Subcutaneous abdominal adipose tissue (tissue), 5 donors: ENCODE results near the gene KASH5.

Experiments
- H3K27ac ChIP-seq: one replicate; pipeline ENCODE4 v1.7.0; 2013; ENCODE audit warnings: low read depth, mild to moderate bottlenecking, inconsistent platforms, low read length, moderate library complexity
- H3K27me3 ChIP-seq, 5 donors: one replicate each; pipeline ENCODE4 v1.7.0; 2013; ENCODE audit warnings: low read length in 5 of 5, inconsistent platforms in 1 of 5; ENCODE audit not compliant: control insufficient read depth in 5 of 5, insufficient read depth in 4 of 5
- H3K36me3 ChIP-seq, 5 donors: one replicate each; pipeline ENCODE4 v1.7.0; 2013; ENCODE audit warnings: low read length in 5 of 5; ENCODE audit not compliant: control insufficient read depth in 5 of 5, insufficient read depth in 5 of 5
- H3K4me1 ChIP-seq, 5 donors: one replicate each; pipeline ENCODE4 v1.7.0; 2013; ENCODE audit warnings: low read length in 5 of 5, mild to moderate bottlenecking in 3 of 5, moderate library complexity in 1 of 5; ENCODE audit not compliant: control insufficient read depth in 5 of 5, insufficient read depth in 5 of 5
- H3K4me3 ChIP-seq, 5 donors: one replicate each; pipeline ENCODE4 v1.7.0; 2013; ENCODE audit warnings: low read length in 5 of 5, low read depth in 1 of 5
- H3K9ac ChIP-seq, 5 donors: one replicate each; pipeline ENCODE4 v1.7.0; 2013; ENCODE audit warnings: low read length in 5 of 5, mild to moderate bottlenecking in 4 of 5, moderate library complexity in 3 of 5
- H3K9me3 ChIP-seq, 5 donors: one replicate each; pipeline ENCODE4 v1.7.0; 2013; ENCODE audit warnings: low read length in 5 of 5; ENCODE audit not compliant: control insufficient read depth in 5 of 5
- donor health status: healthy.
- donor health status: healthy.
- donor health status: healthy.
- donor health status: healthy.
- donor health status: healthy.

The KASH5 gene

DNA sequence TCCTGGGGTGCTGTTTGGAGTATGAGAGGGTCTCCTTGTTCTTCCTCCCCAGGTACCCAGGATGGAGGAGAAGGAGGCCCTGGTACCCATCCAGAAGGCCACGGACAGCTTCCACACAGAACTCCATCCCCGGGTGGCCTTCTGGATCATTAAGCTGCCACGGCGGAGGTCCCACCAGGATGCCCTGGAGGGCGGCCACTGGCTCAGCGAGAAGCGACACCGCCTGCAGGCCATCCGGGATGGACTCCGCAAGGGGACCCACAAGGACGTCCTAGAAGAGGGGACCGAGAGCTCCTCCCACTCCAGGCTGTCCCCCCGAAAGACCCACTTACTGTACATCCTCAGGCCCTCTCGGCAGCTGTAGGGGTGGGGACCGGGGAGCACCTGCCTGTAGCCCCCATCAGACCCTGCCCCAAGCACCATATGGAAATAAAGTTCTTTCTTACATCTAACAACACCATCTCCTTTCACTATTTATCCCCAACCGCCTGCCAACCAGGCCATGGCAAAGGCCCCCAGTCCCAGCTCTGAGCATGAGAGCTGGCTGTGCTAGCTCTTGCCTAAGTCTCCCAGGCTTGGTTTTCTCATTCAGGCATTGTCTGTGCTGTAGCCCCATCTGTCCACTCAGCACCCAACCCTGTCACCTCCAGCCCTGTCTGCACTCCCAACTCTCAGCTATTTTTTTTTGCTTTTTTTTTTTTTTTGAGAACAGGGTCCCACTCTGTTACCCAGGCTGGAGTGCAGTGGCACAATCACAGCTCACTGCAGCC lies 13.2 kb upstream of the KASH5 start:
- Histone ChIP-seq H3K27ac (no peak overlapping the region), H3K9me3 (peaks cover 1 to 6% (median 5%) of the 10 kb centered on the region in 5 donors), H3K4me1 (peaks cover 0 to 6% (median 0%) of the 10 kb centered on the region in 5 donors), H3K36me3 (no peaks in the 10 kb centered on the region), H3K4me3 (no peak overlapping the region), H3K27me3 (peaks cover 0 to 6% (median 2%) of the 10 kb centered on the region in 5 donors), H3K9ac (no peak overlapping the region)

DNA sequence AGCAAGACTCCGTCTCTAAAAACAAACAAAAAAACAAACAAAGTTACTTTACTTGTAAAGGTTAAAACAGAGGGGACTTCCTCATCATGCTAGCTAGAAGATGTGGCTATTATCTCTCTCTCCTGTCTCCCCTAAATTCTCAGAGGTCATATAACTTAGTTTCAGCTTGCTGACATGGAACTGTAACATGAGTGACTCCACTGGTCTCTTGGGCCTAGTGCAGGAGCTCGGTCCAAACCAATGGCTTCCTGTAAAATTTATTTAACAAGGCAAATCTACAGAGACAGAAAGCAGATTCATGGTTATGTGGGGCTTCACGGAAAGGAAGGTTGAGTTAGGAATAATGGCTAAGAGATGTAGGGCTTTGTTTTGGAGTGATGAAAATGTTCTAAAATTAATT lies 9.5 kb upstream of the KASH5 start:
- Histone ChIP-seq H3K4me1 (no peaks in the 10 kb centered on the region), H3K4me3 (no peak overlapping the region), H3K27me3 (peaks cover 0 to 6% (median 2%) of the 10 kb centered on the region in 5 donors), H3K9ac (no peak overlapping the region), H3K27ac (no peak overlapping the region), H3K9me3 (peaks cover 4 to 9% (median 7%) of the 10 kb centered on the region in 5 donors), H3K36me3 (no peaks in the 10 kb centered on the region)

- Histone ChIP-seq H3K4me3 (no peak overlapping the region), H3K9me3 (peaks cover 4 to 9% (median 7%) of the 10 kb centered on the region in 5 donors), H3K27ac (no peak overlapping the region), H3K36me3 (no peaks in the 10 kb centered on the region), H3K27me3 (peaks cover 0 to 6% (median 2%) of the 10 kb centered on the region in 5 donors), H3K9ac (no peak overlapping the region), H3K4me1 (no peaks in the 10 kb centered on the region)
Observed at GRCh38 chr19:49380391-49380790, 7.7 kb upstream of the KASH5 start.

- Histone ChIP-seq H3K4me1 (no peaks in the 10 kb centered on the region), H3K36me3 (no peaks in the 10 kb centered on the region), H3K4me3 (no peak overlapping the region), H3K9ac (no peak overlapping the region), H3K27ac (no peak overlapping the region), H3K27me3 (no peaks in the 10 kb centered on the region), H3K9me3 (peaks cover 4 to 9% (median 7%) of the 10 kb centered on the region in 5 donors)
Observed at GRCh38 chr19:49382639-49383038, 5.4 kb upstream of the KASH5 start.

DNA sequence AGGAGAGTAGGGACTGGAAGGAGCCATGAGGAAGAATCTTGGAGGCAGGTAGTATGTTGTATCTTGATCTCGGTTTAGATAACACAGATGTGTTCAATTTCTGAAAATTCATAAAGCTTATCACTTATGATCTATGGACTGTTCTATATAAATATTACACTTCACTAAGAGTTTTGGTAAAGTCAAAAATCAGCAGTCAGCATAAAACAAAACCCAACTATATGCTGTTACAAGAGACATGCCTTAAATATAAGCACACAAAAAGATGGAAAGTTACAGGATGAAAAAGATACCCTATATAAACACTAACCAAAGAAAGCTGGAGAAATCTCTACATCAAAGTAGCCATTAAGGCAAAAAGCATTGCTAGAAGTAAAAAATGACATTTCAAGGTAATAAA lies 4.5 kb upstream of the KASH5 start:
- Histone ChIP-seq H3K4me1 (peaks cover 0 to 2% (median 0%) of the 10 kb centered on the region in 5 donors), H3K36me3 (no peaks in the 10 kb centered on the region), H3K27me3 (peaks cover 0 to 3% (median 0%) of the 10 kb centered on the region in 5 donors), H3K9ac (no peak overlapping the region), H3K27ac (no peak overlapping the region), H3K9me3 (peaks cover 4 to 9% (median 7%) of the 10 kb centered on the region in 5 donors), H3K4me3 (no peak overlapping the region)

DNA sequence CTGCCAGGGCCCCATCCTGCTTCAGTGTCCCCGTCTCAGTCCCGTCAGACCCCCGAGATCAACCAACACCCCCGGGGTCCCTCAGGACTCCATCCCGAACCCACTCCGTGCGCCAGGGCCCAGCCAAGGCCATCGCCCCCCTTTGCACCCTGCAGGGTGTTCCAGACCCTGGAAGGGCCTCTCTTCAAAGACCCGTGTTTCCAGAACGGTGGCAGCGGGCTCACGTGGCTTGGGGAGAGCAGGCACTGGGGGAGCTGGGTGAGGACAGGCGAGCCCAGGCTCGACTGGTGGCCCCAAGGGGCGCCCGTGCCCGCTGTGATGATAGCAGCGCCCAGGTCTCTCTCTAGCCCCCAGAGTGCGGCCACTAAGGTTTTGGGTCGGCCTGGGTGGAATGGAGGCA lies 1.4 kb downstream of the KASH5 start:
- Histone ChIP-seq H3K9ac (no peak overlapping the region), H3K36me3 (no peaks in the 10 kb centered on the region), H3K27me3 (peaks cover 0 to 12% (median 8%) of the 10 kb centered on the region in 5 donors), H3K9me3 (no peaks in the 10 kb centered on the region), H3K27ac (no peak overlapping the region), H3K4me3 (no peak overlapping the region), H3K4me1 (peaks cover 0 to 2% (median 0%) of the 10 kb centered on the region in 5 donors)

DNA sequence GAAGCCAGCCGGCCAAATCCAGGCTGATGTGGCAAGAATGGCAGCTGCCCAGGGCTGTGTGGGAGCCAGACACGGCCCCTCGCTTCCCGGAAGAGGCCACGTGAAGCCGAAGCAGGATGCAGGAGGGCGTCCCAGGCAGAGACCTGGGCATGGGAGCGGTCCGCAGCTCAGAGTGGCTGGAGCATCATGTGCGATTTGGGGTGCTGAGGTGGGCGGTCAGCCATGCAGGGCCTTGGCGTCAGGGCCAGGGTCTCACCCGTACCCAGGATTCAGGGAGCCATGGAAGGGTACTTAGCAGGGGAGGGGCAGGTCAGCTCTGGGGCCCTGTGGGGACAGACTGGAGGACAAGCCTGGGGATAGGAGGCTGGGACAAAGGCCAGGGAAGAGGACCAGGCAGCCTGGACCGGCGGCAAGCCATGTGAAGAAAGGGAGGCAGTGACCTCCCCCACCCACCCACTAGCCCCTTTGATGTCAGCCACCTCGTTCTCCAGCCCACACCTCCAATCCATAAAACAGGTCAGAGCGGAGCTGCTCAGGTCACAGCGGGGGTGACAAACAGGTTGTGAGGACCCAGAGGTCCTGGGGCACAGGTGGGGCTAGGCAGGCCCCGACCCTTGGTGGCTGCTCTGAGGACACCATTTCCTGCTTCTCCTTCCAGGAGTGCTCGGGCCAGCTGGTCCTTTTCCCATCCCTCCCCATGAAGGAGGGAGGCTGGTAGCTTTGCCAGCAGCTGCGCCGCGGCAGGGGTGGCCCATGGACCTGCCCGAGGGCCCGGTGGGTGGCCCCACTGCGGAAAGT lies 2.3 kb downstream of the KASH5 start:
- no peak overlapping the region for H3K9ac ChIP-seq
- H3K27me3 ChIP-seq, result peaks cover 0 to 20% (median 9%) of the 10 kb centered on the region in 5 donors
- peaks cover 0 to 2% (median 0%) of the 10 kb centered on the region in 5 donors for H3K4me1 ChIP-seq
- H3K4me3 ChIP-seq, result no peak overlapping the region
- H3K9me3 ChIP-seq, result no peaks in the 10 kb centered on the region
- H3K36me3 ChIP-seq, result no peaks in the 10 kb centered on the region
- H3K27ac ChIP-seq, result no peak overlapping the region

DNA sequence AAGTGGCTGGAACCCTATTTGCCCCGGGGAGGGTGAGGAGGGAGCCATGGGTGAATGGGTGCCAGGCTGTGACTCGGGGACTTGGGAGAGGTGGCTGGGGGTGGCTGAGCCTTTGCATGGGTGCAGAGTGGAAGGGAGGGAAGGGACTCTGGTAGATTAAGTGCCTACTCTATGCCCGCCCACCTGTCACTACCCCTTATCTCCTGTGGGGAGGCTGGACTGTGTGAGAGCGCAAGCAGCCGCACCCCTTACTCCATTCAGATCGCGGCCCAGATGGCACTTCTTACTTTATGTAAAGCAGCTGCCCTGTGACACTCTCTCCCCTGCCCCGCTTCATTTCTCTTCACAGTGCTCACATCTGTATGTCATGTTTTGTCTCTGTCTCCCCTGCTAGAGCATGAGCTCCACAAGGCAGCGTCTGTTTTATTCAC lies 2.9 kb downstream of the KASH5 start:
- Histone ChIP-seq H3K9ac (no peak overlapping the region), H3K9me3 (no peaks in the 10 kb centered on the region), H3K27me3 (peaks cover 0 to 24% (median 9%) of the 10 kb centered on the region in 5 donors), H3K36me3 (no peaks in the 10 kb centered on the region), H3K4me1 (peaks cover 0 to 2% (median 0%) of the 10 kb centered on the region in 5 donors), H3K27ac (no peak overlapping the region), H3K4me3 (no peak overlapping the region)

GRCh38 chr19:49391581-49392399 lies 3.7 kb downstream of the KASH5 start:
- Histone ChIP-seq H3K36me3 (no peaks in the 10 kb centered on the region), H3K4me1 (peaks cover 0 to 2% (median 0%) of the 10 kb centered on the region in 5 donors), H3K4me3 (no peak overlapping the region), H3K9ac (no peak overlapping the region), H3K27me3 (peaks cover 0 to 24% (median 9%) of the 10 kb centered on the region in 5 donors), H3K27ac (no peak overlapping the region), H3K9me3 (no peaks in the 10 kb centered on the region)
